SU-DHL-6 (cell line): ENCODE data around the gene HDGF.

ENCODE experiments used
- EZH2phosphoT487 ChIP-seq: fragments of 200-600 bp; sonication (generic), shearing (Covaris generic); conservative IDR thresholded peaks from 2 replicates; pipeline ENCODE4 v1.6.1; 2018; ENCODE audit warnings: mild to moderate bottlenecking, antibody characterized with exemption, low read length, moderate library complexity, mixed read lengths
- TF ChIP-seq, protein P1 (sequence below): fragments of 200-600 bp; sonication (generic); IDR thresholded peaks from one replicate; pipeline ENCODE4 v1.5.1; 2017; ENCODE audit warnings: antibody characterized with exemption, mild to moderate bottlenecking, low read length, moderate library complexity; ENCODE audit not compliant: insufficient read depth, poor library complexity, severe bottlenecking

DNA sequence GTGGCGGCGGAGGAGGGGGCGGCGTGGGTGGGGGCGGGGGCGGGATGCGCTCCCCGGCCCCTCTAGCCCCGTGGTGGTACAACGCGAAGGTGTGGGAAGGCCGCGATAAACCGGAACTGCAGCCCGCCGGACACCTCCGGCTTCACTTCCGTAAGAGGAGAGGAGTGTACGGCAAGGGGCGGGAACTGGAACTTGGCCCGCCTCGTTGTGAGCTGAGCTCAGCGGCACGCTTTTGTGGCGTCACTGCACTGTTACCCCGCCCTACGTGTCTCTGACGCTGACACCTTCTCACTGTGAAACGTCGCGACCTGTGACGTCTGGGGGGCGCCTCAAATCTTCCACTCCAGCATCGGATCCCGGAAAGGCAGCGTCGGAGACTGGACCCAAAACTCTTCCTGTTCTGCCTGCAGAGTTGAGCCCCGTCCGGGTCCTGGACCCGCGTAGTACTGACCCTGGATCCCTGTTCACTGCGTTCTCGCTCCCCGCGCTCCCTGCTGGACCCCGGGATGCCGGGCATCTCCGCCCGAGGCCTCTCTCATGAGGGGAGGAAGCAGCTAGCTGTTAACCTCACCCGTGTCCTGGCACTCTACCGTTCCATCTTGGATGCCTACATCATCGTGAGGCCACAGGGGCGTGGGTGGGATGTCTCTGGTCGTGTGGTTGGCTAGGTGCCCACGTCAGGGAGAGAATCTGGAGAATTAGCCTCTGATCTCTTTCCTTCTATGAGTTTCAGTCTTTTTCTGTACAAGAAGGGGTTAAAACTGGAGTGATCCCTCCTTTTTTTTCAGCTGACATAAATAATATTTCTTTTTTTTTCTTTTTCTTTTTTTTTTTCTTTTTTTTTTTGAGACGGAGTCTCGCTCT is 22.6 kb downstream of the HDGF start, which contains the start of gene ISG20L2:
- TF ChIP-seq, protein P1, sequence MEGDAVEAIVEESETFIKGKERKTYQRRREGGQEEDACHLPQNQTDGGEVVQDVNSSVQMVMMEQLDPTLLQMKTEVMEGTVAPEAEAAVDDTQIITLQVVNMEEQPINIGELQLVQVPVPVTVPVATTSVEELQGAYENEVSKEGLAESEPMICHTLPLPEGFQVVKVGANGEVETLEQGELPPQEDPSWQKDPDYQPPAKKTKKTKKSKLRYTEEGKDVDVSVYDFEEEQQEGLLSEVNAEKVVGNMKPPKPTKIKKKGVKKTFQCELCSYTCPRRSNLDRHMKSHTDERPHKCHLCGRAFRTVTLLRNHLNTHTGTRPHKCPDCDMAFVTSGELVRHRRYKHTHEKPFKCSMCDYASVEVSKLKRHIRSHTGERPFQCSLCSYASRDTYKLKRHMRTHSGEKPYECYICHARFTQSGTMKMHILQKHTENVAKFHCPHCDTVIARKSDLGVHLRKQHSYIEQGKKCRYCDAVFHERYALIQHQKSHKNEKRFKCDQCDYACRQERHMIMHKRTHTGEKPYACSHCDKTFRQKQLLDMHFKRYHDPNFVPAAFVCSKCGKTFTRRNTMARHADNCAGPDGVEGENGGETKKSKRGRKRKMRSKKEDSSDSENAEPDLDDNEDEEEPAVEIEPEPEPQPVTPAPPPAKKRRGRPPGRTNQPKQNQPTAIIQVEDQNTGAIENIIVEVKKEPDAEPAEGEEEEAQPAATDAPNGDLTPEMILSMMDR = no peak
- TF ChIP-seq EZH2phosphoT487 = no peak
